Activated T-helper 2 cell treated with anti-CD3 and anti-CD28 coated beads, Interferon-gamma antibody, Interleukin-2, Interleukin-4, amounts not matched to agents 10 μg/mL and 5 μg/mL and 100 μg/mL, durations not matched to agents 14 hours and 24 hours and 36 hours (primary cell): ENCODE results near the gene ZAR1. TPM values are rescaled to one million over a fixed set of nuclear protein-coding genes. Genes with fewer than 3 reads are reported as not detected.
"Not testable (repeated sequence)": the region's sequence is repeated elsewhere in the genome, so short reads cannot be mapped to it uniquely, and the experiment has no call there.

Source experiments
- DNase-seq: peaks from one replicate; pipeline ENCODE4 v3.0.0; 2021; ENCODE audit warnings: low spot score
- H3K27ac Mint-ChIP-seq: one replicate; pipeline ENCODE4 v1.8.0; 2021; ENCODE audit warnings: mixed read lengths
- H3K27me3 Mint-ChIP-seq: one replicate; pipeline ENCODE4 v1.8.0; 2021; ENCODE audit warnings: low read depth, mixed read lengths
- H3K36me3 Mint-ChIP-seq: one replicate; pipeline ENCODE4 v1.8.0; 2021; ENCODE audit warnings: low read depth, mixed read lengths
- H3K4me1 Mint-ChIP-seq: one replicate; pipeline ENCODE4 v1.8.0; 2021; ENCODE audit warnings: low read depth, mixed read lengths
- H3K4me3 Mint-ChIP-seq: one replicate; pipeline ENCODE4 v1.8.0; 2021; ENCODE audit warnings: low read depth, mild to moderate bottlenecking, moderate library complexity, mixed read lengths
- H3K9me3 Mint-ChIP-seq: one replicate; pipeline ENCODE4 v1.8.0; 2021; ENCODE audit warnings: mixed read lengths
- intact Hi-C: fragments of 100-400 bp; cut with micrococcal nuclease; formaldehyde crosslinking; loops from one replicate; pipeline ENCODE4 v1.15.1; 2023
- total RNA-seq: library from RNA; stranded (reverse); gene quantifications from 2 replicates; pipeline ENCODE4 v1.2.3, GENCODE V29; 2022

The ZAR1 gene, protein sequence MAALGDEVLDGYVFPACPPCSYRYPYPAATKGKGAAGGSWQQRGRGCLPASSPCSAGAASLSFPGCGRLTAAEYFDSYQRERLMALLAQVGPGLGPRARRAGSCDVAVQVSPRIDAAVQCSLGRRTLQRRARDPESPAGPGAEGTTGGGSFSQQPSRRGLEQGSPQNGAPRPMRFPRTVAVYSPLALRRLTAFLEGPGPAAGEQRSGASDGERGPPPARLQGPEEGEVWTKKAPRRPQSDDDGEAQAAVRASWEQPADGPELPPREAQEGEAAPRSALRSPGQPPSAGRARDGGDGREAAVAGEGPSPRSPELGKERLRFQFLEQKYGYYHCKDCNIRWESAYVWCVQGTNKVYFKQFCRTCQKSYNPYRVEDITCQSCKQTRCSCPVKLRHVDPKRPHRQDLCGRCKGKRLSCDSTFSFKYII
- total RNA-seq = not detected in 2 replicates

DNA sequence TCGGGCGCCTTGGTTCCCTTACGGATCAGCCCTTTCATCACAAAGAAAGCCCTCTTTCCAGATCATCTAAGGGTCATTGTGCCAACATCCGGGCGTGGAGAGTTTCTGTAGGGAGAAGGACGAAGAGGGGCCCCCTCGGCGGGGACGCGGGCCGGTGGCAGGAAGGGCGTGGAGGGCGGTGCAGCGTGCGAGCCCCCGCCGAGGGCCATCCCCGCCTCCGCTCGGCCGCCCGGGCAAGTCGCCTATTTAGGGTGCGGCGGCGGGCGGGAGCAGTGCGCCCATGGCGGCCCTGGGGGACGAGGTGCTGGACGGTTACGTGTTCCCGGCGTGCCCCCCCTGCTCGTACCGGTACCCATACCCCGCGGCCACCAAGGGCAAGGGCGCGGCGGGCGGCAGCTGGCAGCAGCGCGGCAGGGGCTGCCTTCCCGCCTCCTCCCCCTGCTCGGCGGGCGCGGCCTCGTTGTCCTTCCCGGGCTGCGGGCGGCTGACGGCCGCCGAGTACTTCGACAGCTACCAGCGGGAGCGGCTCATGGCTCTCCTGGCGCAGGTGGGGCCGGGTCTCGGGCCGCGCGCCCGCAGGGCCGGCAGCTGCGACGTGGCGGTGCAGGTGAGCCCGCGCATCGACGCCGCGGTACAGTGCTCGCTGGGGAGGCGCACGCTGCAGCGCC lies at the start of gene ZAR1:
Gene ZAR1 (plus strand): TSS at position 241 of the 668 bp plus-strand sequence. CDS start 40 bp downstream, at position 281.
- H3K27ac Mint-ChIP-seq = no peak within 1 kb of the TSS
- intact Hi-C loops = no loop called here

DNA sequence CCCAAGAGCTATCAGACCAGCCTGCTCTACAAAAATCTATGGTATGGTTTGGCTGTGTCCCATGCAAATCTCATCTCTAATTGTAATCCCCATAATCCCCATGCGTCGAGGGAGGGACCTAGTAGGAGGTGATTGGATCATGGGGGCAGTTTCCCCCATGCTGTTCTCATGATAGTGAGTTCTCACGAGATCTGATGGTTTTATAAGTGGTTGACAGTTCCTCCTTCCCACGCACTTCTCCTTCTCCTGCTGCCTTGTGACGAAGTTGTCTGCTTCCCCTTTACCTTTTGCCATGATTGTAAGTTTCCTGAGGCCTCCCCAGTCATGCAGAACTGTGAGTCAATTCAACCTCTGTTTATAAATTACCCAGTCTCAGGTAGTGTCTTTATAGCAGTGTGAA lies 49.1 kb upstream of the ZAR1 start:
- peaks cover 17% of the 10 kb centered on the region for H3K27me3 Mint-ChIP-seq
- H3K9me3 Mint-ChIP-seq, H3K4me3 Mint-ChIP-seq, DNase-seq, H3K36me3 Mint-ChIP-seq, intact Hi-C loops, H3K27ac Mint-ChIP-seq, H3K4me1 Mint-ChIP-seq: not testable (repeated sequence)

More for the DNA sequence above, at the start of gene ZAR1:
- Mint-ChIP-seq H3K27me3 (peaks cover 64% of the 10 kb centered on the region), H3K36me3 (no peaks in the 10 kb centered on the region), H3K4me3 (no peak within 1 kb of the TSS), H3K9me3 (no peaks in the 10 kb centered on the region), H3K4me1 (peaks cover 2% of the 10 kb centered on the region)
- no peak for DNase-seq

DNA sequence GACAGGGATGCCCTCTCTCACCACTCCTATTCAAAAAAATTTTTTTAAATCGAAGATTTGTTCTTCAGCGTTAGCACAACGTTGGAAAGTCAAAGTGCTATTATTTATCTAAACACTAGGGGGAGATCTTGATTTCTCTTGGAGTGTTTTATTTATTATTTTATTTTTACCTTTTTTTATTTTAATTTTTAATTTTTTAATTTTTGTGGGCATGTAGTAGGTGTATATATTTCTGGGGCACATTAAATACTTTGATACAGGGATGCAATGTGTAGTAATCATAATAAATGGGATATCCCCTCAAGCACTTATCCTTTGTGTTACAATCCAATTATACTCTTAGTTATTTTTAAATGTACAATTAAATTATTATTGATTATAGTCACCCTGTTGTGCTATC lies 44.3 kb upstream of the ZAR1 start:
- Mint-ChIP-seq H3K4me1 (no peaks in the 10 kb centered on the region), H3K36me3 (no peaks in the 10 kb centered on the region), H3K4me3 (no peak overlapping the region), H3K27ac (no peak overlapping the region), H3K9me3 (no peaks in the 10 kb centered on the region), H3K27me3 (peaks cover 6% of the 10 kb centered on the region)
- intact Hi-C loops = loop anchor here (5.0 kb wide), 1 partner anchor 517 kb away; no protein-coding TSS in a partner anchor
- DNase-seq = no peak

DNA sequence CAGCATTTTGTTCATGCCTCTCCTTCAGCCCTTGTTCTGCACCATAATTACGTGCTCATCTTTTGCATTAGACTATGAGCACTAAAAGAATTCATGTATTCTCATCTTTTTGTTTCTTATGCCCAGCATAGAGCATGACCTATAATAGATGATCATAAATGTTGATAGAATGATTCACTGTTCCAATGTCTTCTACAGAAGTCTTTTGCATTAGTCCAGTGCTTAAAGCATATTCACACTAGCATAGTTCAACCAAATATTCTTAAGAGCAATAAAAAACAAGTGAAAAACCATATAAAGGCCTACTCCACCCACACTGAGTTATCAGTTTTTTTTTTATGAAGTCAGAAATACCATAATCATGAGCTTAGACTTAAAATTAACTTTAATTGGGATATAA lies 43.4 kb upstream of the ZAR1 start:
- Mint-ChIP-seq H3K36me3 (no peaks in the 10 kb centered on the region), H3K4me1 (no peaks in the 10 kb centered on the region), H3K27ac (no peak overlapping the region), H3K27me3 (peaks cover 6% of the 10 kb centered on the region), H3K4me3 (no peak overlapping the region), H3K9me3 (no peaks in the 10 kb centered on the region)
- DNase-seq = no peak
- intact Hi-C loops = loop anchor here (5.0 kb wide), 1 partner anchor 516 kb away; no protein-coding TSS in a partner anchor

DNA sequence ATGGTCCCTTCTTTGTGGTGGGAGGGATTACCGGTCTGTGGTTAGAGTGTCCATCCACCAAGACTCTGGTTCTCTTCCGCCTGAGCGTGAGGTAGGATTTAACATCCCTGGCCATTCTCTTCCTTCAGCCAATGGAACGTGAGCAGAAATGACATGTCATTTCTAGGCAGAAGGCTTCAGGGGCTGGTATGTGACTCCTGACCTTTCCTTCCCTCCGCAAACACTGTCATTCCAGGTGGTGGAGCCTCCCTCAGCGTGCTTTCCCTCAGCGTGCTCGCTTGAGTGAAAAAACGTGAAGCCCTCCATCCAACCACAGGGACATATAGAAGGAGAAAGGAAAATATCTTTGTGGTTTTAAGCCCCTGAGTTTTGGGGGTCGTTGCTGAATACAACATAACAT lies 40.9 kb upstream of the ZAR1 start:
- no peak overlapping the region for H3K27ac Mint-ChIP-seq
- H3K4me3 Mint-ChIP-seq = no peak overlapping the region
- no peaks in the 10 kb centered on the region for H3K4me1 Mint-ChIP-seq
- peaks cover 5% of the 10 kb centered on the region for H3K27me3 Mint-ChIP-seq
- intact Hi-C loops = loop anchor here (5.0 kb wide), 1 partner anchor 513 kb away; no protein-coding TSS in a partner anchor
- H3K36me3 Mint-ChIP-seq = no peaks in the 10 kb centered on the region
- H3K9me3 Mint-ChIP-seq = no peaks in the 10 kb centered on the region
- no peak for DNase-seq

DNA sequence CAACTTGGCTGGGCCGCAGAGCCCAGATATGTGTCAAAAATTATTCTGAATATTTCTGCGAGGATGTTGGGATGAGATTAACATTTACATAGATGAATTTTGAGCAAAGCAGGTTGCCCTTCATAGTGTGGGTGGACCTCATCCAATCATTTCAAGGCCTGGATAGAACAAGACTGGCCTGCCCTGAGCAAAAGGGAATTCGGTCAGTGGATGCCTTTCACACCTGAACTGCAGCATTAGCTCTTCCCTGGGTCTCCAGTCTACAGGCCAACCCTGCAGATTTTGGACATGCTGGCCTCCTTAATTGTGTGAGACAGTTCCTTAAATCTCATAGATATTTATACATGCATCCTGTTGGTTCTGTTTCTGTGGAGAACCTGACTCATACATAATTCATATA lies 39.3 kb upstream of the ZAR1 start:
- DNase-seq = no peak
- Mint-ChIP-seq H3K27me3 (peaks cover 9% of the 10 kb centered on the region), H3K9me3 (no peaks in the 10 kb centered on the region), H3K4me3 (no peak overlapping the region), H3K27ac (no peak overlapping the region), H3K4me1 (no peaks in the 10 kb centered on the region), H3K36me3 (no peaks in the 10 kb centered on the region)
- intact Hi-C loops = no loop called here

DNA sequence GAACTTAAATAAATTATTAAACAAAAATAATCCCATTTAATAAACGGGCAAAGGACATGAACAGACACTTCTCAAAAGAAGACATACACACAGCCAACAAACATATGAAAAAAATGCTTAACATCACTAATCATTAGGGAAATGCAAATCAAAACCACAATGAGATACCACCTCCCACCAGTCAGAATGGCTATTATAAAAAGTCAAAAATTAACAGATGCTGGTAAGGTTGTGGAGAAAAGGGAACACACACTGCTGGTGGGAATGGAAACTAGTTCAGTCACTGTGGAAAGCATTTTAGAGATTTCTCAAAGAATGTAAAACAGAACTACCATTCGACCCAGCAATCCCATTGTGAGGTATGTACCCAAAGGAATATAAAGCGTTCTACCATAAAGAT lies 38.4 kb upstream of the ZAR1 start:
- intact Hi-C loops, DNase-seq, H3K36me3 Mint-ChIP-seq, H3K27ac Mint-ChIP-seq, H3K4me3 Mint-ChIP-seq, H3K9me3 Mint-ChIP-seq, H3K4me1 Mint-ChIP-seq: not testable (repeated sequence)
- peaks cover 14% of the 10 kb centered on the region for H3K27me3 Mint-ChIP-seq

DNA sequence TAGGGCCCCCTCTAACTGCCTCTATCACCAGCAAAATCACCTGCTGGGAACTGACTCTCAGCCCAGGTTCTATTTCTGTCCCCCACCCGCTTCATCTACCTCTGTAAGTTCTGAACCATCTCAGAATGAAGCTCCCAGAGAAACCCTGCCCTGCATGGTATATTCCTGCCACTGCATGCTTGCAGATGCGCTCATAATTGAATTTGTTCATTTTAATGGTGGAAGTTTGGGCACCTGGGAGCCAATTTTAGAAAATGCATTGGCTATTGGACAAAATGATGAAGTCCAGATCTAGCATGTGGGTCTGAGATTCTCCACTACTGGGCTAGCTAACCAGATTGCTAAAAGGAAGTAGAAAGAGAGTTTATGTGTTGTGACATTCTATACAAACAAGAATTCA lies 35.5 kb upstream of the ZAR1 start:
- H3K27me3 Mint-ChIP-seq = peaks cover 24% of the 10 kb centered on the region
- no peak for DNase-seq
- intact Hi-C loops = no loop called here
- H3K9me3 Mint-ChIP-seq = no peaks in the 10 kb centered on the region
- H3K36me3 Mint-ChIP-seq = no peaks in the 10 kb centered on the region
- no peaks in the 10 kb centered on the region for H3K4me1 Mint-ChIP-seq
- H3K4me3 Mint-ChIP-seq = no peak overlapping the region
- H3K27ac Mint-ChIP-seq = no peak overlapping the region

DNA sequence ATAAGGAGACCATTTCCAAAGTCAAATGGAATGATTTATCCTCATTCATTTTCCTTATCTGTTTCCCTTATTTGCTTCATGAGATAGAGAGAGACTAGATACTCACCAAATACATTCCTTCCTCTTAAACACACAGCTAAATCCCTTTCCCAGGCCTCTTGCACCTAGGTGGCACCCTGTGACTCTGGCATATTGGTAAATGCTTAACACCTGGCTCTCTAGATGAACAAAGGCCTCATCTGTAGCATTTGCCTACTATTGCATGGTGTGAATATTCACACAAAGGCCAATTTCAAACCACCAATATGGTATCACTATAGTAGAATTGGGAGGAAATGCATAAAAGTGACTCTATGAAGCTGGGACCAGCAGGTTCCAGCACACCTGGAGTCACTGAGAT lies 29.1 kb upstream of the ZAR1 start:
- H3K4me3 Mint-ChIP-seq = no peak overlapping the region
- intact Hi-C loops = no loop called here
- H3K27me3 Mint-ChIP-seq = peaks cover 17% of the 10 kb centered on the region
- no peak overlapping the region for H3K27ac Mint-ChIP-seq
- DNase-seq = no peak
- no peaks in the 10 kb centered on the region for H3K4me1 Mint-ChIP-seq
- H3K9me3 Mint-ChIP-seq = no peaks in the 10 kb centered on the region
- no peaks in the 10 kb centered on the region for H3K36me3 Mint-ChIP-seq

DNA sequence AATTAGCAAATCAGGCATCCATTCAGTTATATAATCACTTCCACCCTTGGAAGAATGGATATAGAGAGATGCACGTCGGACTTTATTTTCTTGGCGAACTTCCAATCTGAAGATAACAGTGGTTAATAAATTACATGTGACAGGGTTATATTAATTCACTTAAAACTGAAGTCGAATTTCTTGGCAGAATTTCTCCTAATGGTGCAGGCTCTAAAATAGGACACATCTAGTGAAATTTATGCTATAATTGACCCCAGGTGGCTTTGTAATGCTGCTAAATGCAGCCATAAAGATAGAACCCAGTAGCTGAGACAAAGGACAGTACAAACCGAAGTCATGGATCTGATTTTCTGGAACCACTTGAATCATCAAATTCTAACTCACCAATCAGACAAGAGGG lies 27.7 kb upstream of the ZAR1 start:
- Mint-ChIP-seq H3K4me1 (no peaks in the 10 kb centered on the region), H3K9me3 (no peaks in the 10 kb centered on the region), H3K4me3 (no peak overlapping the region), H3K27ac (no peak overlapping the region), H3K27me3 (peaks cover 9% of the 10 kb centered on the region), H3K36me3 (no peaks in the 10 kb centered on the region)
- intact Hi-C loops = no loop called here
- no peak for DNase-seq

DNA sequence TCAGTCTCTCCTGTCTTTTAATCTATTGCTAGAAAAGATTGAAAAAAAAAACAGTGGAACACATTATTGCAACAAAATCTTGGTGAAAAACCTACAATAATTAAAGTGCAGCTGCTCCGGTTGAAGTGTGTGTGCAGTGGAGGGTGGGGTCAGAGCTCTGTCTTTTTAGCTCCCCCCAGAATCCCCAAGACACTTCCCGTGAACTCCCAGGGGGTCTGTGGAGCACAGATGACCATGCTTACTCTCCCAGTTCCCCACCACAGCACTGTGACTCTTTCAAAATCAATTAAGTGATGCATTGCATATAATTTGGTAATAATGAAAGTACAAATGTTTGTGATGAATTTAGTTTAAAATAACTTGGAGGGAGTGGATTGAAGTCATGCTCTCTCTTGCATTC lies 22.6 kb upstream of the ZAR1 start:
- Mint-ChIP-seq H3K4me3 (no peak overlapping the region), H3K4me1 (peaks cover 2% of the 10 kb centered on the region), H3K9me3 (no peaks in the 10 kb centered on the region), H3K27ac (no peak overlapping the region), H3K36me3 (no peaks in the 10 kb centered on the region), H3K27me3 (peaks cover 18% of the 10 kb centered on the region)
- intact Hi-C loops = no loop called here
- no peak for DNase-seq

DNA sequence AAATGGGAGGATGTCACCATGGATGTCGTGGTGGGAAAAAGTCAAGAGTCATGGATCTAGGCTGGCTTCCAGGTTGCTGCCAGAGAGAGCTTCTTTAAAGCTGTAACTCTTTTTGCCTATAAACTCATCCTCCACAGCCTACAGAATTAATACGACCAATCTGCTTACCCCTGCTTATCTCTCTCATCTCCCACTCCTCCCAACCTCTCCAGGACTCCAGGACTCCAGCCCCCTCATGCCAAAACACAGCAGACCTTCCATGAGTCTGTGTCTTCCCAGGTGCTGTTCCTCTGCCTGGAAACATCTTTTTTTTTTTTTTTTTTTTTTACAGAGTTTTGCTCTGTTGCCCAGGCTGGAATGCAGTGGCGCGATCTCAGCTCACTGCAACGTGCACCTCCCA lies 22.2 kb upstream of the ZAR1 start:
- no peak for DNase-seq
- H3K36me3 Mint-ChIP-seq = no peaks in the 10 kb centered on the region
- H3K4me1 Mint-ChIP-seq = peaks cover 2% of the 10 kb centered on the region
- peaks cover 18% of the 10 kb centered on the region for H3K27me3 Mint-ChIP-seq
- no peak overlapping the region for H3K4me3 Mint-ChIP-seq
- no peak overlapping the region for H3K27ac Mint-ChIP-seq
- intact Hi-C loops = no loop called here
- no peaks in the 10 kb centered on the region for H3K9me3 Mint-ChIP-seq

DNA sequence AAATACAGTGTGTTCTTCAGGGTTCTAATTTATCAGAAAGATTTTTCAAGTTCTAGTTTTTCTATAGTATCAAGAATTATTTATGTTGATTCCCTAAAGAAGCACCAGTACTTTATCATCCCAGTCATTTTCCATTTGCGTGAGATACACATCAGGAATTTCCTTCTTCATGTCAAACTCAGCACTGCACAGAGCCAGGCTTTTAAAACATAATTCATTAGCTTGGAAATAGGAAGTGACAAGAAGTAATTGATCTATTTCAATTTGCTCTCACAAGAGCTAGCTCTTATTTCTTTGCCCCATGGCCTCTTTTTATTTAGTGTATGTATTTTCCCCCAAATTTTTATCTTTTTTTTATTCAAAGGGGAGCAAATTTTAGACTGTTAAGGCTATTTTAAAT lies 19.9 kb upstream of the ZAR1 start:
- Mint-ChIP-seq H3K36me3 (no peaks in the 10 kb centered on the region), H3K9me3 (no peaks in the 10 kb centered on the region), H3K27me3 (peaks cover 20% of the 10 kb centered on the region), H3K27ac (no peak overlapping the region), H3K4me1 (peaks cover 2% of the 10 kb centered on the region), H3K4me3 (no peak overlapping the region)
- intact Hi-C loops = no loop called here
- DNase-seq = no peak
